Measurements from ENCODE around the gene TENM4.

- TF ChIP-seq CEBPB (IDR thresholded peaks at IDR 0.05) (no peak), ZBTB7A (IDR thresholded peaks at IDR 0.05; ENCODE audit: low read depth) (no peak), EP300 (IDR thresholded peaks at IDR 0.05; ENCODE audit: borderline replicate concordance) (no peak), YY1 (IDR thresholded peaks at IDR 0.05; ENCODE audit: low read depth) (no peak), MAX (IDR thresholded peaks at IDR 0.05) (no peak), NFIC (IDR thresholded peaks at IDR 0.05) (no peak), TCF12 (IDR thresholded peaks at IDR 0.05; ENCODE audit: low read depth) (no peak), RAD21 (IDR thresholded peaks at IDR 0.05; ENCODE audit: low read depth) (no peak), CREB1 (IDR thresholded peaks at IDR 0.05; ENCODE audit: low read depth) (no peak), FOXM1 (IDR thresholded peaks at IDR 0.05; ENCODE audit: borderline replicate concordance, low read depth) (no peak), TAF1 (IDR thresholded peaks at IDR 0.05; ENCODE audit: low read depth) (no peak)
- TF ChIP-seq, protein P1, sequence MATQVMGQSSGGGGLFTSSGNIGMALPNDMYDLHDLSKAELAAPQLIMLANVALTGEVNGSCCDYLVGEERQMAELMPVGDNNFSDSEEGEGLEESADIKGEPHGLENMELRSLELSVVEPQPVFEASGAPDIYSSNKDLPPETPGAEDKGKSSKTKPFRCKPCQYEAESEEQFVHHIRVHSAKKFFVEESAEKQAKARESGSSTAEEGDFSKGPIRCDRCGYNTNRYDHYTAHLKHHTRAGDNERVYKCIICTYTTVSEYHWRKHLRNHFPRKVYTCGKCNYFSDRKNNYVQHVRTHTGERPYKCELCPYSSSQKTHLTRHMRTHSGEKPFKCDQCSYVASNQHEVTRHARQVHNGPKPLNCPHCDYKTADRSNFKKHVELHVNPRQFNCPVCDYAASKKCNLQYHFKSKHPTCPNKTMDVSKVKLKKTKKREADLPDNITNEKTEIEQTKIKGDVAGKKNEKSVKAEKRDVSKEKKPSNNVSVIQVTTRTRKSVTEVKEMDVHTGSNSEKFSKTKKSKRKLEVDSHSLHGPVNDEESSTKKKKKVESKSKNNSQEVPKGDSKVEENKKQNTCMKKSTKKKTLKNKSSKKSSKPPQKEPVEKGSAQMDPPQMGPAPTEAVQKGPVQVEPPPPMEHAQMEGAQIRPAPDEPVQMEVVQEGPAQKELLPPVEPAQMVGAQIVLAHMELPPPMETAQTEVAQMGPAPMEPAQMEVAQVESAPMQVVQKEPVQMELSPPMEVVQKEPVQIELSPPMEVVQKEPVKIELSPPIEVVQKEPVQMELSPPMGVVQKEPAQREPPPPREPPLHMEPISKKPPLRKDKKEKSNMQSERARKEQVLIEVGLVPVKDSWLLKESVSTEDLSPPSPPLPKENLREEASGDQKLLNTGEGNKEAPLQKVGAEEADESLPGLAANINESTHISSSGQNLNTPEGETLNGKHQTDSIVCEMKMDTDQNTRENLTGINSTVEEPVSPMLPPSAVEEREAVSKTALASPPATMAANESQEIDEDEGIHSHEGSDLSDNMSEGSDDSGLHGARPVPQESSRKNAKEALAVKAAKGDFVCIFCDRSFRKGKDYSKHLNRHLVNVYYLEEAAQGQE (IDR thresholded peaks at IDR 0.05; ENCODE audit: low read depth), result no peak
Measured at GRCh38 chr11:79328402-79328801, 112.4 kb downstream of the TENM4 start.

Data from Ishikawa (cell line).